Measurements from ENCODE around the gene EPHB3. TPM values are rescaled to one million over a fixed set of nuclear protein-coding genes. Genes with fewer than 3 reads are reported as not detected.

Gene EPHB3
- 5.7 TPM for total RNA-seq

- FAIRE-seq = peak; percentile 93
- peak; percentile 98 to 99 for DNase-seq (ENCODE audit: low spot score in 2 of 2)
These were observed at the start of gene EPHB3 for GRCh38 chr3:184561061-184561912. Gene EPHB3, plus strand, starts transcription at chr3:184561785. Its CDS starts 451 bp downstream, at chr3:184562236.

DNA sequence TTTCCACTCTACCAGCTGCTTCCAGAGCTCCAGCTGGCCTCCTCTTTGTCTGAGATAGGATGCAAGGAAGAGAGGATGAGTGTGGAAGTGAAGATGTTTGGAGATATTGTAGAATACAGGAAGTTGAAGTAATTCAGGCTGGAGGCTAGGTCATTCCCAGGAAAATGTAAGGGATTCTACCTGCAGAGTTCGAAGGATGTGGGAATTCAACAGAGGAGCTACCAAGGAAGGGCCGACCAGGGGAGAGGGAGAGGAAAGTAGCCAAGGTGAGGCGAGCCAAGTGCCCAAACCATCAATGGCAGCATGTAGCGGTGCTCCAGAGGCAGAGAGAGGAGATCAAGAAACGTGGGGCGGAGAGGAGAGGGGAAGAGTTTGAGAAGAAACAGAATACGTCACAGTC is 49.0 kb upstream of the EPHB3 start:
- FAIRE-seq (no peak), DNase-seq (ENCODE audit: low spot score in 2 of 2) (no peak)

DNA sequence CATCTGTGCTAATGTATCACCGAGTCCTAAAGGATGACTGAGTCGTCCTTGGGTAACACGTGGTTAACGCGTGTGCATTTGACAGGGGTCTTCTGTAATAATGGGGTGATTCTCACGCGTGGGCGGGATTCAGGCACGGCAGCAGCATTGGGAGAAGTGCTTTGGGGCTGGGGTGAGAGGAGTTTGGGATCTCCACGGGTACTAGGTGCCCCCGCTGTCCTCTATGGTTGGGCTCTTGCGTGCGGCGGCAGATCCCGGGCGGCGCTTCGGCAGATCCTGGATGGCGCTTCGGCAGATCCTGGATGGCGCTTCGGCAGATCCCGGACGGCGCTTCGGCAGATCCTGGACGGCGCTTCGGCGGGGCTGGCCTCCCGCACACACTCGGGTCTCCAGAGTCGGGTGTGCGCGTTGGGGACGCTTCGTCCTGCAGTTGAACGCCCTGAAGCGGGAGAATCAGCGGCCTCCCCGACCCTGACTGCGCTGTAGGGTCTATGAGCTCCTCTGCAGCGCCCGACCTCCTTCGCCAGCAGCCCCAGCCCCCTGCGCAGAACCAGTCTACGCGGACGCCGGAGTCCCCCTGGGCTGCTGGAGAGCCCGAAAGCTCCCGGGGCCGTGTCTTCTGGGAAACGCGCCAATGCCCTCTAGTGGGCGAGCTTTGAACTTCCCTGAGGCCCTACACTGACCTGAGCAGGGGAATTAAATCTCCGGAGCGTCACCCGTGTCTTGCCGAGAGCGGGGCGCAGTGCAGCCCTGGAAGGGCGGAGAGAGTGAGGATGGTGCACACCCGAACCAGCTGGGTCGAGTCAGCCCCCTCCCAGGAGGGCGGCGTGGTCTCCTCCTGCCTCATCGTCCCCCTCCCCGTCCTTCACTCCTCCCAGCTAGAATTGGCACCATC is 48.1 kb upstream of the EPHB3 start:
- FAIRE-seq (no peak), DNase-seq (ENCODE audit: low spot score in 2 of 2) (peak; percentile 63 to 88)

DNA sequence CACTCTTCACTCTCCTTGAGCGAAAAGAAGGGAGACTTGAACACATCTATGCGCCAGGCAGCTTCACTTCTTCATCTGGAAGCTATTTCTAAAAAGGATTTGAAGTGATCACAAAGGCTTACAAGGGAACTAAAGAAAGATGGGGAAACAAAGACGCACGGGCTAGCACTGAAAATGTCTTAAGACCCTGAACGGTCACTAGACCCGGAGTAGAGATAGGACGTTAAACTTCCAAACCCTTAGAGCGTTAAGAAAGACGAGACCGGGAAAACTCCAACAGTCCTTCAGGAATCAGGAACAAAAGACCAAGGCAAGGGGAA is 47.5 kb upstream of the EPHB3 start:
- no peak for FAIRE-seq

DNA sequence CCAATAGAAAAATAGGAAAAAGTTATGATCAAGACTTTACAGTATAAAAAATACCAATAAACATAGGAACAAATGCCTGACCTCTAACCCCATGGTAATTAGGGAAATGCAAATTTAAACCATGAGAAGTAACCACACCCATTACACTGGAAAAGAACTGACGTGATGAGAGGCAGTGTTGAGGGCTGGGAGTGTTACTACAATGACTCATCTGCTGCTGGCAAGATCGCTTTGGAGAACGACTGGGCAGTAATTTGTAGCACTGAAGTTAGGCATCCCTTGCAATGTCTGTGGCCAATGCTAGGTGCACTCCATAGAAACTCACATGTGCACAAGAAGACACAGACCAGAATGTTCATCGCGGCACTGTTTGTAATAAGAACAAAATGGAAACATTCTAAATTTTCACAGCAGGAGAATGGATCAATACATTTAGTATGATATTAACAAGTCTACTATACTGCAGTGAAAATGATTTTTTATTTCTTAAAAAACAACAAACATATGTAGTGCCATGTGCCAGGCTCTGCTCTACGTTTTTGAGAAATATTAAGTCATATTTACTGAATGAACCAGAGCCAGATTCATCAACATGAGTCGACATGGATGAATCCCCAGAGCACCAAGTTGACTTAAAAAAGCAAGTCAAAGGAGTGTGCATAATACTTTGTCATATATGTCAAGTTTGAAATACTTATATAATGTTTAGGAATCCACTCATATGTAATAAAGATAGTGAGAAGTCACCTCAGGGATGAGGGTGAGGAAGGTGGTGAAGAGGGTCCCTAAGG is 37.6 kb upstream of the EPHB3 start:
- no peak for FAIRE-seq

More for the DNA sequence above, 47.5 kb upstream of the EPHB3 start:
- DNase-seq (ENCODE audit: low spot score in 2 of 2) = no peak

GRCh38 chr3:184524981-184525336 is 36.6 kb upstream of the EPHB3 start:
- DNase-seq (ENCODE audit: low spot score in 2 of 2) (peak in 1 of 2 donors; percentile 43), FAIRE-seq (no peak)

More for the DNA sequence above, 37.6 kb upstream of the EPHB3 start:
- no peak for DNase-seq (ENCODE audit: low spot score in 2 of 2)

DNA sequence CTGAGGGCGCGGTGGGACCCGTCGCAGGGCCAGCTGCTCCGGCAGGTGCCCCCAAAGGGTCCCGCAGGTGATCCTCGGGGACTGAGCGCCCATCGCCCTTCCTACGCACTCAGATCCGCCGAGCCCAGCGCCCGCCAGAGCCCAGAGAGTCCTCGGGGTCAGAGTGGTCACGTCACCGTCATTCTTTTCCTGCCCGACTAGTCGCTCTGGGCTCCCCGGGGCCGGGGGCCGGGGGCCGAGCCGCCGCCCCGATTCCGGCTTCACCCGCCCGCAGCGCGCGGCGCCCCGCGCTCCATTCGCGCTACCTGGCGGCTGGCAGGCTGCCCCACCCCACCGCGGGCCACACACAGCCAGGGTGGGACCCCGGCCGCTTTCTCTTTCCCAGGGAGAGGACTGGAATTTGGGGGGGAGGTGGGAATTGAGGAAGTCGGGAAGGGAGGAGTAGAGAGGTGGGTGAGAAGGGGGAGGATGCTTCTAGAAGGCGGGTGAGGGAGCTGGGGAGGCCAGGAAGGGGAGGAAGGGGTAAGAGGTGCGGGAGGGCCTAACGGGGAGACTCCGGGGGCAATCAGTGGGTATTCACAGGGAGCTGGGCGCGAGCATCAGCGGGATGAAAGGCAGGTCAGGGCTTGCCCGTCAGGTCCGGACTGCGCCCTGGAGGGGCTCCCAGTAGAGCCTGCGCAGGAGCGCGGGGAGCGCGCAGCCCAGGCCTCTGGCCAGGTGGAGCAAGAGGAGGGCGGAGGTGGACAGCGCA is 36.1 kb upstream of the EPHB3 start:
- DNase-seq (ENCODE audit: low spot score in 2 of 2) = peak in 1 of 2 donors; percentile 36
- no peak for FAIRE-seq

- FAIRE-seq (no peak), DNase-seq (ENCODE audit: low spot score in 2 of 2) (no peak)
These were observed 35.5 kb upstream of the EPHB3 start for GRCh38 chr3:184526088-184526433.

- FAIRE-seq (no peak), DNase-seq (ENCODE audit: low spot score in 2 of 2) (no peak)
These were observed 29.8 kb upstream of the EPHB3 start for GRCh38 chr3:184531626-184532280.

- FAIRE-seq (no peak), DNase-seq (ENCODE audit: low spot score in 2 of 2) (no peak)
These were observed 28.4 kb upstream of the EPHB3 start for GRCh38 chr3:184532940-184533732.

DNA sequence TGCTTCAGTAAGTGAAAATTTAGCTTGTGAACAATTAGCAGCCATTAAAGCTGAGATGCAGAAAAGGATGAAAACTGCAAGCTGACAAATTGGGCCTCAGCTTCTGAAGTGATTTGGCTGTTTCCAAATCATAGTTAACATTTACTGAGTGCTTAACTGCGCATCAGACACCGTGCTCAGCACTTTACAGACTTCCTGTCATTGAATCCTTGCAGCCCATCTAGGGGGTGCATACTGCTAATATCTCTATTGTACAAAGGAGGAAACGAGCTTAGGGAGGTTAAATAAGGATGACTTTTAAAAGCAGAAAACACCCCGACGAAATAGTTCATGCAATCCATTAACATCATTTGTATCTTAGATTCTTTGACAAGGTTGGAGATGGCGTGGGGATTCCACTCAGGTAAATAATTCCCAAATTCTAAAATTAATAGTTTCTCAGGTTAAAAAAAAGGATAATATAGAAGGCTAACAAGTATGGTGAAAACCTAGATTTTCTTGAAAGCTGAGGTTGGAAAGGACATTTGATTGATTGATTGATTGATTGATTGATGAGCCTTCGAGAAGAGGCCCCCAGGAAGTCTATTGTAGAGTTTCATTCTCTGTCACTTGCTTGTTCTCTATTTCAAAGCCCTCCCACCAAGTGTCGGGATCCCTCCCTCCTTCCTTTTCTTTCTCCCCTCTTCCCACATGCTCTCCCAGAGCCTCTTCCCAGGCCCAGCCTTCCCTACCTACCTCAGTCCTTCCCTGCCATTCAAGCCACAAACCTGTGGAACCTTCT is 23.5 kb upstream of the EPHB3 start:
- DNase-seq (ENCODE audit: low spot score in 2 of 2) = no peak

DNA sequence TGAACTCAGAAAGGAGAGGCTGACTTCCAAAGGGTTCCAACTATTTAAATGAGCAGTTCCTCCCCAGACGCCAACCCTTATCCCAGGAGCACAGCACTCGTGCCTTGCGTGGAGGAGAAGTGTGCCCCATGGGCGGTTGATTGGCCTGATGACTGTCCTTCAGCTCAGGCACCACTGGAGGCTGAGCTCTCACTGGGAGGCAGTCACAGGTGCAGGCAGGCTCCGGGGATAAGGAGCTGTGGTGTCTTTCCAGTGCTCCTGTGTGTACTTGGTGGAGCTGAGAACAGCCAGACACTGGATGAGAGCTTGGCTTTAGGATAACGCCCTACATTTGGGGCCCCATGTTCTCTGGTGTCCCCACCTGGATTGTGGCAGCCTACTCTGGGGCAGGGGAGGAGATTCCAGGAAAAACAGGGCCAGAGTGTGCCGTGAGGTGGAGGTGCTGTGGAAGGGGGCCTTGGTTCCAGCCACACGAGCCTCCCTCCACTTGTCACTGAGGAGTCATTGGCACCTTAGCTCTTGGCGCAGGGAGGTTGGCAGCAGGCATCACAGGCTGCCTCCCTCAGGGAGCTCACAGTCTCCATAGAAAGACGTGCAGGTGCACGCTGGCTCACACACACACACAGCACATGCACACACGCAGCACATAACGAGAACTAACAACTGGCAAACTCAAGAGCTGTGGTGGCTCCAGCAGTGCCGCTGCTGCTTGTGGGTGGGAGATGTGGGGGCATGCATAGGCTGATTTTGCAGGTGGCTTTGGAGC is 22.7 kb upstream of the EPHB3 start:
- DNase-seq (ENCODE audit: low spot score in 2 of 2) (no peak), FAIRE-seq (no peak)

More for the DNA sequence above, 23.5 kb upstream of the EPHB3 start:
- no peak for FAIRE-seq

- no peak for DNase-seq (ENCODE audit: low spot score in 2 of 2)
These were observed 21.7 kb upstream of the EPHB3 start for GRCh38 chr3:184539801-184540435.

GRCh38 chr3:184540777-184541681 is 20.6 kb upstream of the EPHB3 start:
- FAIRE-seq (no peak), DNase-seq (ENCODE audit: low spot score in 2 of 2) (peak in 1 of 2 donors; percentile 44)

More at GRCh38 chr3:184539801-184540435, 21.7 kb upstream of the EPHB3 start:
- no peak for FAIRE-seq

GRCh38 chr3:184541886-184542562 is 19.6 kb upstream of the EPHB3 start:
- FAIRE-seq (no peak), DNase-seq (ENCODE audit: low spot score in 2 of 2) (no peak)
